ENCODE results near the gene TTC3.

TTC3 gene

GRCh38 chr21:37204580-37204979 is 131.5 kb downstream of the TTC3 start:
- no peak overlapping the region for H2BK12ac ChIP-seq (ENCODE audit: low read length)
- H3K79me1 ChIP-seq (ENCODE audit: low read length) = no peaks in the 10 kb centered on the region
- peak in 1 of 2 donors; percentile 55 for DNase-seq
- no peak overlapping the region for H4K91ac ChIP-seq (ENCODE audit: low read depth, low read length)
- no peak overlapping the region for H2BK5ac ChIP-seq (ENCODE audit: low read depth, low read length, poor library complexity)
- H2AK5ac ChIP-seq (ENCODE audit: low read length) = no peak overlapping the region
- H3K4ac ChIP-seq (ENCODE audit: low read depth, low read length) = no peak overlapping the region
- H3K27ac ChIP-seq (ENCODE audit: low read depth, low read length) = no peak overlapping the region
- H3K9ac ChIP-seq (ENCODE audit: low read length) = no peak overlapping the region
- H2BK120ac ChIP-seq (ENCODE audit: insufficient read depth, low read length, poor library complexity) = no peak overlapping the region
- peaks cover 17 to 24% of the 10 kb centered on the region in 2 experiments for H3K36me3 ChIP-seq (ENCODE audit: control insufficient read depth in 1 of 2, insufficient read depth in 2 of 2, low read length in 2 of 2)
- peaks cover 0 to 3% of the 10 kb centered on the region in 2 experiments for H3K4me1 ChIP-seq (ENCODE audit: control insufficient read depth in 1 of 2, insufficient read depth in 2 of 2, low read length in 2 of 2)
- no peak overlapping the region for H3K14ac ChIP-seq (ENCODE audit: low read length)
- peaks cover 1% of the 10 kb centered on the region for H3K9me3 ChIP-seq (ENCODE audit: insufficient read depth, low read depth, low read length)
- H3K18ac ChIP-seq (ENCODE audit: low read length) = no peak overlapping the region
- no peak overlapping the region for H4K8ac ChIP-seq (ENCODE audit: low read depth, low read length)
- no peak overlapping the region for H3K23ac ChIP-seq (ENCODE audit: low read length)
- no peak overlapping the region for H2AFZ ChIP-seq (ENCODE audit: insufficient read depth, low read length, poor library complexity)
- WGBS (ENCODE audit: extremely low coverage, insufficient coverage, insufficient read length) = no CpG with 5 or more reads among the region's 7 CpGs
- H3K4me2 ChIP-seq (ENCODE audit: low read length) = no peak overlapping the region
- no peak overlapping the region for H3K4me3 ChIP-seq (ENCODE audit: low read depth, low read length)
- no peaks in the 10 kb centered on the region for H3K27me3 ChIP-seq (ENCODE audit: insufficient read depth, low read length)
- no peaks in the 10 kb centered on the region for H3K79me2 ChIP-seq (ENCODE audit: control insufficient read depth, insufficient read depth, low read length, poor library complexity)
- no peak overlapping the region for H4K12ac ChIP-seq (ENCODE audit: low read depth, low read length)

DNA sequence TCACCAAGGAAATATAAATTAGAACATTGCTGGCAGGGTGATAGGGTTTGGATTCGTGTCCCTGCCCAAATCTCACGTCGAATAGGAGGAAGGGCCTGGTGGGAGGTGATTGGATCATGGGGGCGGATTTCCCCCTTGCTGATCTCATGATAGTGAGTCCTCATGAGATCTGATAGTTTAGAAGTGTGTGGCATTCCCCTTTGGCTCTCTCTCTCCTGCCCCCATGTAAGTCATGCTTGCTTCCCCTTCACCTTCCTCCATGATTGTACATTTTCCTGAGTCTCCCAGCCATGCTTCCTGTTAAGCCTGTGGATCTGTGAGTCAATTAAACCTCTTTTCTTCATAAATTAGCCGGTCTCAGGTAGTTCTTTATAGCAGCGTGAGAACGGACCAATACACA is 133.4 kb downstream of the TTC3 start:
- H3K36me3 ChIP-seq (ENCODE audit: control insufficient read depth in 1 of 2, insufficient read depth in 2 of 2, low read length in 2 of 2) = peaks cover 5 to 9% of the 10 kb centered on the region in 2 experiments
- H3K9ac ChIP-seq (ENCODE audit: low read length) = no peak overlapping the region
- no peaks in the 10 kb centered on the region for H3K27me3 ChIP-seq (ENCODE audit: insufficient read depth, low read length)
- no peak overlapping the region for H4K91ac ChIP-seq (ENCODE audit: low read depth, low read length)
- no CpG with 5 or more reads among the region's 7 CpGs for WGBS (ENCODE audit: extremely low coverage, insufficient coverage, insufficient read length)
- H2BK5ac ChIP-seq (ENCODE audit: low read depth, low read length, poor library complexity) = no peak overlapping the region
- H3K14ac ChIP-seq (ENCODE audit: low read length) = no peak overlapping the region
- H3K4ac ChIP-seq (ENCODE audit: low read depth, low read length) = no peak overlapping the region
- H3K18ac ChIP-seq (ENCODE audit: low read length) = no peak overlapping the region
- H3K23ac ChIP-seq (ENCODE audit: low read length) = no peak overlapping the region
- DNase-seq = peak in 1 of 2 donors; percentile 17
- H3K27ac ChIP-seq (ENCODE audit: low read depth, low read length) = no peak overlapping the region
- H2AFZ ChIP-seq (ENCODE audit: insufficient read depth, low read length, poor library complexity) = no peak overlapping the region
- peaks cover 0 to 3% of the 10 kb centered on the region in 2 experiments for H3K4me1 ChIP-seq (ENCODE audit: control insufficient read depth in 1 of 2, insufficient read depth in 2 of 2, low read length in 2 of 2)
- no peak overlapping the region for H4K12ac ChIP-seq (ENCODE audit: low read depth, low read length)
- no peak overlapping the region for H3K4me2 ChIP-seq (ENCODE audit: low read length)
- no peaks in the 10 kb centered on the region for H3K79me2 ChIP-seq (ENCODE audit: control insufficient read depth, insufficient read depth, low read length, poor library complexity)
- H3K79me1 ChIP-seq (ENCODE audit: low read length) = no peaks in the 10 kb centered on the region
- H3K4me3 ChIP-seq (ENCODE audit: low read depth, low read length) = no peak overlapping the region
- H2BK120ac ChIP-seq (ENCODE audit: insufficient read depth, low read length, poor library complexity) = no peak overlapping the region
- no peak overlapping the region for H2BK12ac ChIP-seq (ENCODE audit: low read length)
- peaks cover 5% of the 10 kb centered on the region for H3K9me3 ChIP-seq (ENCODE audit: insufficient read depth, low read depth, low read length)
- no peak overlapping the region for H4K8ac ChIP-seq (ENCODE audit: low read depth, low read length)
- H2AK5ac ChIP-seq (ENCODE audit: low read length) = no peak overlapping the region

GRCh38 chr21:37207441-37208009 is 134.5 kb downstream of the TTC3 start:
- Histone ChIP-seq H4K8ac (ENCODE audit: low read depth, low read length) (peak overlapping the region; percentile 51), H3K9me3 (ENCODE audit: insufficient read depth, low read depth, low read length) (peaks cover 4% of the 10 kb centered on the region), H2AK5ac (ENCODE audit: low read length) (no peak overlapping the region), H3K36me3 (ENCODE audit: control insufficient read depth in 1 of 2, insufficient read depth in 2 of 2, low read length in 2 of 2) (peaks cover 0 to 4% of the 10 kb centered on the region in 2 experiments), H2BK5ac (ENCODE audit: low read depth, low read length, poor library complexity) (no peak overlapping the region), H3K23ac (ENCODE audit: low read length) (peak overlapping the region; percentile 31), H3K27me3 (ENCODE audit: insufficient read depth, low read length) (no peaks in the 10 kb centered on the region), H3K27ac (ENCODE audit: low read depth, low read length) (no peak overlapping the region), H4K91ac (ENCODE audit: low read depth, low read length) (no peak overlapping the region), H2AFZ (ENCODE audit: insufficient read depth, low read length, poor library complexity) (no peak overlapping the region), H3K14ac (ENCODE audit: low read length) (no peak overlapping the region), H3K4me1 (ENCODE audit: control insufficient read depth in 1 of 2, insufficient read depth in 2 of 2, low read length in 2 of 2) (peaks cover 0 to 3% of the 10 kb centered on the region in 2 experiments), H4K12ac (ENCODE audit: low read depth, low read length) (no peak overlapping the region), H2BK12ac (ENCODE audit: low read length) (no peak overlapping the region), H3K18ac (ENCODE audit: low read length) (no peak overlapping the region), H3K79me2 (ENCODE audit: control insufficient read depth, insufficient read depth, low read length, poor library complexity) (no peaks in the 10 kb centered on the region), H3K9ac (ENCODE audit: low read length) (no peak overlapping the region), H3K4me2 (ENCODE audit: low read length) (no peak overlapping the region), H3K79me1 (ENCODE audit: low read length) (no peaks in the 10 kb centered on the region), H2BK120ac (ENCODE audit: insufficient read depth, low read length, poor library complexity) (no peak overlapping the region), H3K4me3 (ENCODE audit: low read depth, low read length) (no peak overlapping the region), H3K4ac (ENCODE audit: low read depth, low read length) (no peak overlapping the region)
- peak in 1 of 2 donors; percentile 34 for DNase-seq
- WGBS (ENCODE audit: extremely low coverage, insufficient coverage, insufficient read length) = no CpG with 5 or more reads among the region's 6 CpGs

DNA sequence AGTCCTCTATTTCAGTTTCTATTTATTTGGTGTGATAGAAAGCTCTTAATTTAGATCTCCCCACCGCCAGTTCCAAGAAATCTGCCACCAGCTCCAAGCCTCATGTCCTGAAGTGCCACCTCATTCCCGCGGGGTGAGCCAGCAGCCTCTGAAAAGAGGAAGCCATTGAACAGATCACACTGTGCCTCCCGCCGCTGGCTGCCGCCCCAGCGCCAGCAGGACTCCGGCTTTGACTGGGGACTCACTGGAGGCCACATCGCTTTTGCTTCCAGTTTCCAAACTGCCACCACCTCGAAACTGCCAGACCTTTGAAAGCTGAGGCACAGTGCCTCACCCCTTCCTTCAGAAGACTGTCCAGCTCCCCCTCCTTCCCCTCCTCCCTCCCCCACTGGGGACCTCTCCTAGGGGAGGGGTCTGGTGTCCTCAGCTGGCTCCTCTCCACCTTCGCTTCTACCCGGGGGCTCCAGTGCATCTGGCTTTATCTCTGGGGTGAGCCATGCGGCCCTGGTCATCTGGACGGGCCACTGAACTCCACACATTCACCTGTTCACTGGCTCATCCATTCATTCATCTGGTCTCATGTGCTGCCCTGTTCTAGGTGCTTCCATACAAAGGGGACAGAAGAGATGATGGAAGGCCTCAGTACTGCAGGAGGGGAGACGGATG is 135.1 kb downstream of the TTC3 start:
- Histone ChIP-seq H3K9me3 (ENCODE audit: insufficient read depth, low read depth, low read length) (peaks cover 4% of the 10 kb centered on the region), H3K27me3 (ENCODE audit: insufficient read depth, low read length) (no peaks in the 10 kb centered on the region), H3K4me2 (ENCODE audit: low read length) (no peak overlapping the region), H4K91ac (ENCODE audit: low read depth, low read length) (no peak overlapping the region), H2BK120ac (ENCODE audit: insufficient read depth, low read length, poor library complexity) (no peak overlapping the region), H3K23ac (ENCODE audit: low read length) (no peak overlapping the region), H2AK5ac (ENCODE audit: low read length) (no peak overlapping the region), H3K14ac (ENCODE audit: low read length) (no peak overlapping the region), H3K79me2 (ENCODE audit: control insufficient read depth, insufficient read depth, low read length, poor library complexity) (no peaks in the 10 kb centered on the region), H2BK5ac (ENCODE audit: low read depth, low read length, poor library complexity) (no peak overlapping the region), H2BK12ac (ENCODE audit: low read length) (no peak overlapping the region), H3K4ac (ENCODE audit: low read depth, low read length) (no peak overlapping the region), H3K4me1 (ENCODE audit: control insufficient read depth in 1 of 2, insufficient read depth in 2 of 2, low read length in 2 of 2) (peaks cover 0 to 3% of the 10 kb centered on the region in 2 experiments), H3K79me1 (ENCODE audit: low read length) (no peaks in the 10 kb centered on the region), H3K18ac (ENCODE audit: low read length) (no peak overlapping the region), H3K36me3 (ENCODE audit: control insufficient read depth in 1 of 2, insufficient read depth in 2 of 2, low read length in 2 of 2) (peaks cover 0 to 1% of the 10 kb centered on the region in 2 experiments), H3K9ac (ENCODE audit: low read length) (no peak overlapping the region), H3K27ac (ENCODE audit: low read depth, low read length) (no peak overlapping the region), H4K12ac (ENCODE audit: low read depth, low read length) (no peak overlapping the region), H4K8ac (ENCODE audit: low read depth, low read length) (no peak overlapping the region), H3K4me3 (ENCODE audit: low read depth, low read length) (no peak overlapping the region), H2AFZ (ENCODE audit: insufficient read depth, low read length, poor library complexity) (no peak overlapping the region)
- WGBS (ENCODE audit: extremely low coverage, insufficient coverage, insufficient read length) = no CpG with 5 or more reads among the region's 15 CpGs
- peak; percentile 18 to 34 for DNase-seq

All from trophoblast cell (in vitro differentiated cells and primary cell).